CD4-positive, alpha-beta T cell treated with Interleukin-21 for 1 hour (primary cell): ENCODE data around the gene ATP8A2.
"Not testable (repeated sequence)": the region's sequence is repeated elsewhere in the genome, so short reads cannot be mapped to it uniquely, and the experiment has no call there.

Source experiments
- DNase-seq: peaks from one replicate; pipeline ENCODE4 v3.0.0-alpha.2; 2020

ATP8A2 gene

DNA sequence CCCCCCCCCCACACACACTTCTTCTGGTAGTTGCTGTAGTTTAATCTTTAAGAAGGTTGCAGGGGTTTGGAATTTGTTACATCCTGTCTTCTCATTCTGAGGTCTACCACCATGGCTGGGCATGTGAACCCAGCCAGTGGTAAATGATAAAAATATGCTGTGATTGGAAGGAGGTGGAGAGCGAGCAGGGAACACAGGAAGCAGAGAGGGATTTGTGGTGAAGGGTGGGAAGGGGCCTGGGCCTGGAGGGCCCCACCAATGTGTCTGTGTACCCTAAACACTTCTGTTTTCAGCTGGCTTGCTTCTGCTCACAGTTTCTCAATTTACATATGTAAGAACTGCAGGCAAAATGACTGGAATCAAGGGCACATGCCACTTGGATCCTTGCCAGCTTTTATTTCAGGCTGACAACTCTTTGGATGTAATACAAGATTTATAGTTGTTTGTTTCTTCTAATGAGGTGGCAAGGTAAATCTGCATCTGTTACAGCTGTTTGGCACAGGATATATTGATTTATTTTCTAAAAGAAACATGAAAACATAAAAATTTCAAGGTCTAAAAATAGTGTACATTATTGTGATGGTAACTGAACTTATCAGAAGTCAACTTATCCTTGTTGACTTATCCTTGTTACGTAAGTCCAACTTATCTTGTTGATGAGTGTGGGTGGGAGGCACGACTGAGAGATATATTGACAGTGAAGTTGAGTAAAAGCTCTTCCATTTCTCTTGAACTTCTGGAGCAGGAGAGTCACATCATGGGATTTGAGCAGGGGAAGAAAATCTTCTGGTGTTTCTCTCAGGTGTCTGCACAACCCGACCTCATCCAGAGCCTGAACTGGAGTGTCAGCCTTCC lies 366.8 kb downstream of the ATP8A2 start:
- DNase-seq, result no peak

DNA sequence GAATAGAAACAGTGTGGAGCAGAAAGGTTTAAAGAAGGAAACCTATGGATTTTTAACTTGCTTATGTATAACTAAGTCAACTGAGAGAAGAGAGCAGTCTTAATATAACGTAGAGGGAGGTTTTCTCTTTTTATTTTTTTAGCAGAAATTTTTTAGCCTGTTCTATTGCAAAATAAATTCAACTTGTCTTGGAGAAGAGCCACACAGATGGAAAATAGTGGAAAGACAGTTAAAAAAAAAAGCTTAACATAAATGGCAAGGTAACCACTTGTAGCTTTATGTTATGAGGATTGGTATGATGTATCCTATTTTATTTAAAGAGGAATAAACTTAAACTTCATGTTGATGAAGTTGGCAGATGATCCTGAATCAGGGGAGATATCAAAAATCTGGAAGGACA lies 367.6 kb downstream of the ATP8A2 start:
- no peak for DNase-seq

DNA sequence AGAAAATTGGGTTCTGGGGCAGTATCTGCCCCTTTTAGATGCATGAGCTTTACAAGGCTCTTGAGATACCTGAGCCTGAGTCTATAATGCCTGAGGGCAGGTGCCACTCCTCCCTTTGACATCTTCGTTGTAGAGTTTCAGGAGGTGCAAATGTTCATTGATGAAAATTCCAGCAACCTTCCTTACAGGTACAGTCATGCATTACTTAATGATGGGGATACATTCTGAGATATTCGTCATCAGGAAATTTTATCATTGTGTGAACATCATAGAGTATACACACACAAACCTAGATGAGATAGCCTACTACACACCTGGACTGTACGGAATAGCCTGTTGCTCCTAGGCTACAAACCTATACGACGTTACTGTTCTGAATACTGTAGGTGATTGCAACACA lies 370.0 kb downstream of the ATP8A2 start:
- DNase-seq, result no peak

DNA sequence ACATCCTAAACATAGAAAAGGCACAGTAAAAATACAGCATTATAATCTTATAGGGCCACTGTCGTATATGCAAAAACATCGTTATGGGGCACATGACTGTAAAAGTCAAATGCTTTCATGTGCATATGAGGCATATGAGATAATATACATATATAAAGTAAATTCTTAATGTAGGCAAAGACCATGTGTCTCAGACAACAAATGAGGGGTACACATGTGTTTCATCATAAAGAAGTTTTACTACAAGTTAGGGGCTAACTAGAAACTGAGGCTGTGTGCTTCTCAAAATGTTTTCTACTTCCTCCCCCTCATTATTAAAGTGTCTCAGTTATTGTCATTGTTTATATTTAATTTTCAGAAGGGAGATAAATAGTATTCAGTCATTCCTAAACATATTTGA lies 370.4 kb downstream of the ATP8A2 start:
- no peak for DNase-seq

DNA sequence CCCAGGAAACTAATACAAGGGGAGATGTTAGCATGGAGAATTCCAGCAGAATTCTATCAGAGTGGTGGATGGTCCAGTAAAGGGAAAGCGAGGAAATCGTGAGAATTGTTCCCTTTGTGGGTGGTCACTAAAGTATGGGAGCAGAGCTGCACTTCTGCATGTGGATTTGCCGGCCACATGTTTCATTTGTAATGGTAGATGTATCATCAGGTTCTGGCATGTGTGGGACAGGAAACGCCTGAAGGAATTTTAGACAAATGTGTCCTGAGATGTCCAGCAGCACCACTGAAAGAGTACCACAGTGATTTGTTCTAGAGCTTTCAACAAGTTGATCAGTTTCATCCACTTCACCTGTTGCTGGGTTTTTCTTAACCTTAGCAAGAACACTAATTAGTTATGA lies 371.6 kb downstream of the ATP8A2 start:
- no peak for DNase-seq

DNA sequence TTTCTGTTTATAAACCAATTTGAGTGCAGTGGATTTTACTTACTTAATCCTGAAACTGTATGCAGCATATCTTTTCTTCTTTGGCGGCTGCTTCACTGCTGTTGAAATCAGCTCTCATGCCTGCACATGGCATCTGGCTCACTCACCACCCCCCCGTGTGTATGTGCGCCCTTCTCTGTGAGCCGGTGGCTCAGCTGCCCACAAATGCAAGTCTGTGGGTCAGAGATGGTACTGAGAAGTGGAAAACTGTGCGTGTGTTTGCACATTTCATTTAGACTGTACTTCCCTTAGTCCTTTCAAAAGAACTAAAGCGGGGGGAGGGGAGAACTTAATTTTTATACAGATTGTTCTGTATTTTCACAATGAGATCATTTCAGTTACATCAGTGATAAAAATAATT lies 372.4 kb downstream of the ATP8A2 start:
- no peak for DNase-seq

DNA sequence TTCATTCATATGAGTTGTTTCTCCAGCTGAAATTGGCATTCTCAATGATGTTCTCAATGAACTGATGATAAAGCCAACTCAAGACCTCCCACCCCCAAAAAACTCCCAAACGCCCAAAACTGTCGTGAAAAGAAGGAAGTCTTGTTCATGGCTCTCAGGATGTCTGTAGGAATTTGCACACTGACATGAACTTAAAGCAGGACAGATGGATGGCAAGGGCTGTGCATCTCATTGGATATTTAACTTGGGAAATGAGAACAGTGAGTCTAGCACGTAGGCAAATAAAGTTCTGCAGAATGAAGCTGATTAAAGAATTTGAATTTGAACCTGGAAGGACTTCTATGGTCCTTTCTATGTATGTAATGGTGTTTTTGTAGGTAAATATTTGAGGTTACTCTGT lies 374.4 kb downstream of the ATP8A2 start:
- no peak for DNase-seq

DNA sequence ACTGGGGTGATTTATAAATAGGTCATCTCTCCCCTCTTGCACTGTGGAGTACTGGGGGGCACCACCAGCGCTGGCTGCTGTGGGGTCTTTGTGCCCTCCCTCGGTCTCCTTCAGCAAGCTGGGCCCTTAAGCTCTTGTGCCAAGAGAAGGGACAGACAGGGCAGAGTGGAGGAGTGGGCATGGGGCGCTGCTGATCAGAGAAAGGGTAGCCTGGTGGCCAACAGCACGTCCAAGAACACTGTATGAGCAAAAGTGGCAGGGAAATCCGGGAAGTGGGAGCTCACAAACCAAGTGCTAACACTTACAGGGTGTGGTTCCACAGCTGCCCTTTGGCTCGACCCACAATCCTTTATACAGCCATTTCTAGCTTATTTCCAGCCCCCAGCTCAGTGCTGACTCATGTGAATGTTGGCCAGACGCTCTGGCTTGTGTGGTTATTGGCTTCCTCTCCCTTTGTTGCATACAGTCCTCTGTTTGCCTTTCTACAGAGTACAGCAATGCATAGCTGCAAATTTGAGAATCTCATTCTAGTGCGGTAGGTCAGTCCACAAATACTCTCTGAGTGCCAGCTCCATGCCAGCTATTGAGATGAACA lies 381.3 kb downstream of the ATP8A2 start:
- no peak for DNase-seq

DNA sequence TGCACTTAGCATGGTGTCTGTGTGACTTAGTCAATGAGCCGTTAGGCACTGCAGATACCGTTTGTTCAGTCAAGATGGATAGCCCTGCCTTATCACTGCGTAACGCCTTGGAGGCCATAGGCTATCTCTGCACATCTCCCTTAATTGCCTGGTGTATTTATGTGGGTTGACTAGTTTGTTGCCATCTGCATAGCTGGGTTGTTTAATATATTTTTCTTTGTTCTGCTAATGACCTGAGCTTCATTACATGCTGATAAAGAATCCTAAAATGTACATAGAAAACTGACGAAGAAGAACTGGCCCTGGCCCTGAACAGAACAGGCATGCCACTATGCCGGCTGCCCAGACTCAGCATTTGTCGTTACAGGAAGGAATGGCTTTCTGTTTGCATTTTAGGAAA lies 382.2 kb downstream of the ATP8A2 start:
- DNase-seq, result no peak

DNA sequence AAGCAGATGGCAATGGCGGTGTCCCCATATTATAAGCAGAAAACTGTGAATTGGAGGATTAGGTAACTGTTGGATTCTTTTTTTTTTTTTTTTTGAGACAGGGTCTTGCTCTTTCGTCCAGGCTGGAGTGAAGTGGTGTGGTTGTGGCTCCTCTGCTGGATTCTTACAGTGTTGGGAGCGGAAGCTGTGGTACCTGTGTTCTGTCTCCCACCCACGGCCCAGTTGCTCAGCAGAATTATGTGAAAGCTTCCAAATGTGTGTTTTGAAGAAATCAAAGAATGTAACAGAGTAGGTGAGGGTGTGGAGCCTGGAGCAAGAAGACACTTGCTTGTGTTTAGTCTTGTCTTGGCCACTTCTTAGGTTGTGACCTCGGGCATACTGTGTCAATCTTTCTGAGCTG lies 384.5 kb downstream of the ATP8A2 start:
- DNase-seq, result no peak

DNA sequence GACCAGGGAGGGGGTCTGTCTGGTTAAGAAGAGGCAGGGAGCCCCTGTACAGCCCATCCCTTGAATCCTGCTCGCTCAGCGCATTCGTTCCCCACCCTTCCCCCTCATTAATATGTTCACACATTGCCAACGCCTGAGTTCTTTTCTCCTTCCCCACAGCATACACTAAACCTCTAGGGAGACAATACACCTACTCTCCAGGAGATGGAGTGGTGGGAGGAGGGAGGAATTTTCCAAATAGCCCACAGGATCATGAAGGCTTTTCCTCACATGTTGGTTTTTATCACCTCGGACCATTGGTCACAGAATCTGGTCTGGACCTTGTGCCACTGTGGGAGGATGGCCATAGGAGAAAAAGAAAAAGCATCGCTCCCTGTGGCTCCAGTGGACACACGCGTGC lies 385.1 kb downstream of the ATP8A2 start:
- DNase-seq, result no peak

DNA sequence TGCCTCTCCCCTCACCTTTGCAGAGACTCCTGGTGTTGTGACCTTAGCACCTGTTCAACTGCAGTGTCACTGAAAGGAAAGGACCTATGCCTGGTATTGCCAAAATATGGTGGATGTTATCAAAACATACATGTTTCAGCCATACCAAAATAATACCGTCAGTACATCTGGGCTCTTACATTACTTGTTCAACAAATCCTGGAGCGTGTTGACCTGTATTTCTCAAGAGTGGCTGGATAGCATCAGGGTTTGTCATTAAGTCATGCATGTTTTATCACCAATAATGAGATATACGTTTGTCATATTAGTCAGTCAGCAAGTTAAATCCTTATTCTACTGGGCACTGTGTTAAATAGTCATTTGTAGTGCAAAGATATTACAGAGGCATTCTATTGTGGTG lies 389.3 kb downstream of the ATP8A2 start:
- no peak for DNase-seq

DNA sequence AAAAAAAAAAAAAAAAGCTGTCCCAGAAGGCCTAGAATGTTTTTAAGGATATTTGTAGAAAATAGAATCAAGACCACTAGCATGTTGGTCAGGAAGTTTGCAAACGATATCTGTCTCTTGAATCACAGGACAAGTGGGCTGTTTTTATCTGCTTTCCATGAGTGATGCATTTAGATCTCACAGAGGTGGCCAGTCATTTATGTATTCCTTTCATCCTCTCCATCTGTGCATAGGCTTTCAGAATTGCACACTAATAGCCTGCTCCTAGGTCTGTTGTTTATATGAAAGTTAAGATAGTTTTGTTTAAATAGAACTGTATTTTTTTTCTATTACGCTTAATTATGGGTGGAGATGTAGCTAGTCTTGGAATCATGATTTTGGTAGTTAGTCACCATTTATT lies 390.5 kb downstream of the ATP8A2 start:
- DNase-seq, result no peak

DNA sequence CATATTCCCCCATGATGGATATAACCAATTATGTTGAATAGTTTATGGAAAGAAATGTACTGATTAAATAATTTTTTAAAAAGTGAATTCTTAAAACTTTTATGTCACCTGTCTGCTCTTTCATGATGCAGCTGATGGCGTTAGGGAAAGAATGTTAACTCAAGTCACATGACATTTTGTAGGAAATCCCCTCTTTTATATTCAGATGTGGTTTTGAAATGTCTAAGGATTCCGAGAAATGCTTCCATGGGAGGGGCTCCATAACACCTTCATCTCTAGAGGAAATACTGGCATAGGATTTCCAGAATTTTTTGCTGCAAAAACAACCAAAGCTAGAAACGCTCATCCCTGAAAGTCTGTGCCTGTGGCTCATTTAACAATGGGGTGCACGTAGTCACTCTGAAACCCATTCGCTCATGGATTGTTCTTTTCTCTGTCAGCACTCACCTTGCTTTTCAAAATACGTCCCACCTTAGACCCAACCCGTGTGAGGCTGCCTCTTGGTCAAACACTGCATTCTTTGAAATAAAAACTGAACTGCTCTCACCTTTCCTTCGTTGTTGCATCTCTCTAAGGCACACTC lies 391.1 kb downstream of the ATP8A2 start:
- DNase-seq, result peak; percentile 25

DNA sequence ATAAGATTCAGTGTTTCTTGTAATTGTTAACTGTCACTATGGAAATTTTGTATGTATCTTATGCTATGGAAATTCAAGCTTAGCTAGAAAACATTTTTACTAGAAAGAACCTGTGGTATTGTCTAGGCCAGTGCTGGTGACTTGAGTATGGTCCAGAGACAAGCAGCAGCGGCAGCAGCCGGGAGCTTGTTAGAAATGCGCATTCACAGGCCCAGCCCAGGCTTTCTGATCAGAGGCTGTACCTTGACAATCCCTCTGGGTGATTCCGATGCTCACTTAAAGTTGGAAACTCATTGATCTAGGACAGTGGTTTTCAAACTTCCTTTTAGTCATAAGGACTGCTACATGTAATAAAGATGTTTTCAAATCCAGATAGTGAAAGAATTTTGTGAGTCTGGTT lies 392.6 kb downstream of the ATP8A2 start:
- no peak for DNase-seq

DNA sequence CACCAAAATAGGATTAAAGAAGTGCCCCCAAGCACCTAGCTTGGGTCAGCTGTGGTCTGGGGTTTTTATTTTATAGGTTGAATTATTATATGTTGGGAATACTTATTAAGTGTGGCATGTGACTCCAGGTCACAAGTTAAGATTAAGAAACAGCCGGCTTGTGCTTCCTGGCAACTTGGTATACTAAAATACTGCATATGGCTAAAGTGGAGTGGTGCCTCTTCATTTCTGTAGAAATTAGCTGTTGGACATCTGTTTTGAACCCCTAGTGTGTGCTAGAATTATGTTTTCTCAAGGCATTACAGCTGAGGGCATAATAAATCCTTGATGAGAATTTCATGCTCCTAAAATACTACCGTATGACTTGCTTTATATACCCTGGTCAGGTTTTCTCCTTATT lies 393.5 kb downstream of the ATP8A2 start:
- DNase-seq, result no peak

DNA sequence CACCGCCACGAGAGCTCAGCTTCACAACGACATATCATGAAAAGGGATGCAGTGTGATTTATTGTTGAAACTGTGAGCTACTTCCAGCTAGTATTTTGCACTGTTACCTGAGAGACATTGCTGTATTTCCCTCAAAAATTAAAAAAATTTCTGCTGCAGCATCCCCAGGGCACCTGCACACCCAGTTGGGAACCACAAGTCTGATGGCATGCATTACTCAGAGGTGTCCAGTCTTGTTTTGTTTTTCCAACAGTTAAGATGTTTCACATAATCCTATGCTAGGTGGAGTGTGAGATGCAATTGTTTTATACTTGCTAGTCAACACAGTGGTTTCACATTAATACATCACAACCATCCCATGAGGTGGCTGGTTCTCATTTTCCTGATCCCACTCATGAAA lies 394.8 kb downstream of the ATP8A2 start:
- no peak for DNase-seq

DNA sequence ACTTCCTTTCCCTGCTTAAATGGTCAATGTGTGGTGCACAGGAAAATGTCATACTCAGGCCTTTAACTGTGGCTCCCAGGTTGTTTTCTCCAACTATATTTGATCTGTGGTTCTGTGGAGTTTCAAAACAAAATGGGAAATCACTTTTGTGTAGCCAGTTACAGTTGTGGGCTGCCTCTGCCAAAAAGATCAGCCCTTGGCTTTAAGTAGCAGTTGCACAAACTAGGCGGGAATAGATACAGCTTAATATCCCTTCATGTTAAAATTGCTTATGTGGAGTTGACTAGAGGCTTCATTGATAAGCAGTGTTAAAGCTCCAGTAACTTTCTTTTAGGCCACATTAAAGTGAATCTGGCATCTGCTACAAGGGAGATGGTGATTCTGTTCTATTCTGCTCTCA lies 395.2 kb downstream of the ATP8A2 start:
- no peak for DNase-seq

DNA sequence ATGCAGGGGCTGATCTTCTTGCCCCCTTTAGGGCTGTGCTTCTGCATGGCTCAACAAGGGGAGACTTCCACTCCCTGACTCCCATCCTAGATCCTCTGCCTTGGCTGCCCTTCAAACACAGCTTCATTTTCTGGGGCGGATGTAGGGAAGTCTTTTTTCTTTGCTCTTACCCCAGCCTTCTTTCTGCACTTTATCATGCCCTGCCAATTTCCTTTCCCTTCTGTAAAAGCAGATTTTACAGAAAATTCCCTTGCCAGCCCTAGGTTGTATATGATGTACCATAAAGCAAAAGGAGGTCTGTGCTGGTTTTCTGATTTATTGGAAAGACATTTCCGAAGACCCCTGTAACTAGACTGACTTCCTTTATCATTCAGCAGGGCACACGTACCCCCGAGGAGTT lies 396.6 kb downstream of the ATP8A2 start:
- no peak for DNase-seq

DNA sequence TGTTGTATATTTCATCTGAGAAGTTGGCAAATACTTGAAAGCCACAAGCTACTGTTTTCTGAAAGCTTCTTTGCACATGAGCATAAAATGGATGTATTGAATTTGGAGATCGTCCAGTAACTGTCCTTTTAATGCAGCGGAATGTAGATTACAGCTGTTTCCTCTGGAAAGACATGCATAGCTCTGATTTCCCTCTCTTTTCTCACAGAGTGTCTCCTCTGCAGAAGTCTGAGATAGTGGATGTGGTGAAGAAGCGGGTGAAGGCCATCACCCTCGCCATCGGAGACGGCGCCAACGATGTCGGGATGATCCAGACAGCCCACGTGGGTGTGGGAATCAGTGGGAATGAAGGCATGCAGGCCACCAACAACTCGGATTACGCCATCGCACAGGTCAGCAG lies 397.1 kb downstream of the ATP8A2 start:
- no peak for DNase-seq

DNA sequence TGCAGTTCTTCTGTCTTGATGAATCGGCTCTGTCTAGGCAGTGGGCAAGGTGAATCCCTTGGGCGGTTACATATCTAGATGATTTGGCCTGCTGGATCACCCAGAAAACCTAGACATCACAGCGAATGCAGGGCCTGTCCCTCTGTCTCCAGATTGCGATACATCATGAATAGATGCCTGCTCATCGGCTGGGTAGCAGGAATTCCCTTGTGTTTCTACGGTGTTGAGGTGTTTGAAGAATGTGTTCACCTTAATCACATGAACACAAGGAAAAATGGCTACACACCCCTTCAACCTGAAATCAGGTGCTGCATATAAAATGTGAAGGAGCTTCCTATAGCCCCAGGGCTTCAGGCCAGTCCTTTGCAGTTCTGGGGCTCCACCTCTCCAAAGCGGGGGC lies 398.8 kb downstream of the ATP8A2 start:
- no peak for DNase-seq

DNA sequence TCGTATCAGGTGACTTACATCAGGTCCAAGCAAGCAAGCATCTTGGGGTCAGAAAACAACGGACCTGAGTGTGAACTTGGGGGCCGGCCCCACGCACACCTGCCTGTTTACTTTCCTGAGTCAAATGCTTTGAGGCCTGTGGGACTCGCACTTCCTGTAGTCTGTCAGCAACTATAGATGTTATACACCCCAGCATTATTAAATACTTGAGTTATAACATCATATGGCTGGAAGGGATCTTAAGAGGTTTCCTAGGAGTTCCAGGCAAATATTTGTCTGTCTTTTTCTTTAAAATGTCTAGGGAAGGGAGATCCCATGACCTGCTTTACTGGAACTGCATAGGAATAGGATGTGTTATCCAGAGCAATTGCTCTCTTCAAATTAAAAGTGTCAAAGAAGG lies 399.4 kb downstream of the ATP8A2 start:
- no peak for DNase-seq

DNA sequence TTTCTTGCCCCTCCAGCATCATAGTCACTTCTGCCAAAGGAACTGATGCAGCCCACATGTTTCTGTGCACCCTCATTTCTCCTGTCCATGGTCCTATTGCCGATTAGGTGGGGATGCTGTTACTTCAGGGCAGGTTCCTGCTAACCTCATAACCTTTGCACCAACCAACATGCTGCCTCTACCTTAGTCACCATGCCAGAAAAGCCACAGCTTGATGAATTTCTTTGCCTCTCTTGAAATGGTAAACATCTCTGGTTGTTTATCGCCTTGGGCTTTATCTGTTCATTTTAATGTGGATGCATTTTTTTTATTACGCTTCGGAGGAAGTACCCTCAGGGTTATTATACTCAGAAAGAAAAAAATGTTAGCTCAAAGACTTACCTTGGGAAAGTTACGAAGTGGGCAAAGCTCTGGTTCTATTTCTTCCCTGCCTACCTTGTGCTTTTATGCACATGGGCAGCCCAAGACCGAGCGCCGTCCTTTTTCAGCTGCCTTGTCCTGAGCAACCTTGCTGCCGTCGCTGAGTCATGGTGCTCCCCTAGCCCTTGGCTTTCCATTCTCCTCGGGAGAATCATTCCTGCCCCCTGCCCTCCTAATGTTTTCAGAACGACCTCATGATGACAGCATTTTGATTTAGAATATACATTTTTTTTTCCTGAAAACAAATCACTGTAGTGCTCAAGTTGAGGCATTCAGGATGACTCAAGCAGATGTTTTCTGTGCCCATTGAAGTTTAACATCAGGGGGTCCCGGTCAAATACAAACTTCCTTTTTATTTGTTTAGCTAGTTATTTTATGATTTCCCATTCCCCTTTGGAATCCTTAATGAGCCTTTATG lies 400.1 kb downstream of the ATP8A2 start:
- DNase-seq, result no peak

DNA sequence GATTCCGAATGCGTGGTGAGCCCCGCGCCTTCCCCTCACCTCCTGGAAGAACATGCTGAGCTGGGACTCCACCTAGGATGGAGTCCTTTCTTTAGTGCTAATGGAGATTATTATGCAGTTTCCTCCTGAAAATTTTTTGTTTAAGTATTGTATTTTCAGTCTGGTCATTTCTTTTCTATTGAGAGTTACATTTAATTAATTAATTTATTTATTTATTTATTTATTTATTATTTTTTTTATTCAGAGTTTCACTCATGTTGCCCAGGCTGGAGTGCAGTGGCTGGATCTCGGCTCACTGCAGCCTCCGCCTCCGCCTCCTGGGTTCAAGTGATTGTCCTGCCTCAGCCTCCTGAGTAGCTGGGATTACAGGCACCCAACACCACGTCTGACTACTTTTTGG lies 400.8 kb downstream of the ATP8A2 start:
- not testable (repeated sequence) for DNase-seq
